MM.1S (cell line): ENCODE measurements around the gene TNKS2.

ENCODE experiments used
- EZH2 ChIP-seq: fragments of 300-600 bp; sonication (generic); optimal IDR thresholded peaks from 2 replicates; pipeline ENCODE3; 2017; ENCODE audit warnings: low read depth, mild to moderate bottlenecking, antibody characterized with exemption, low read length, mixed read lengths
- EZH2phosphoT487 ChIP-seq: fragments of 300-600 bp; sonication (generic); IDR thresholded peaks from 2 replicates; pipeline ENCODE4 v1.6.1; 2018; ENCODE audit warnings: antibody characterized with exemption, low read length
- TF ChIP-seq, protein P1 (sequence below): fragments of 300-600 bp; sonication (generic); IDR thresholded peaks from 2 replicates; pipeline ENCODE4 v1.5.1; 2016; ENCODE audit warnings: antibody characterized with exemption, low read length, mixed read lengths

DNA sequence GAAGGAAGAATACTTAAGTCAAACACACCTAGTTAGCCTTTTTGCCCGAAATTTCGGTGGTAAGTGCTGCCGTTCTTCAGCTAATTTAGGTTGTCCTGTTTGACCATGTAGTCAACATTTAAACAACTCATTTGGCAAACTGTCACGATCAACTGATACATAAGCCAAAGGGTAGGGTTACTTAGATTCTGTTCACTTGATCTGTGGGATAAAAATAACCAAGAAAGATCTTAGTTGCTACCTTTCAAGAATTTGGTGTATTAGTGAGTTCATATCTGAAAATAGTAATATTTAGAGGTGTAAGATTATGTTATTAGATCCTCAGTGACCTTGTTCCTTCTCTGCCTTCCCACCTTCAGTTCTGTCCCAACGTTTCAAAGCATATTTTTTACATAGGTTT lies 2.0 kb downstream of the TNKS2 start:
- TF ChIP-seq, protein P1, sequence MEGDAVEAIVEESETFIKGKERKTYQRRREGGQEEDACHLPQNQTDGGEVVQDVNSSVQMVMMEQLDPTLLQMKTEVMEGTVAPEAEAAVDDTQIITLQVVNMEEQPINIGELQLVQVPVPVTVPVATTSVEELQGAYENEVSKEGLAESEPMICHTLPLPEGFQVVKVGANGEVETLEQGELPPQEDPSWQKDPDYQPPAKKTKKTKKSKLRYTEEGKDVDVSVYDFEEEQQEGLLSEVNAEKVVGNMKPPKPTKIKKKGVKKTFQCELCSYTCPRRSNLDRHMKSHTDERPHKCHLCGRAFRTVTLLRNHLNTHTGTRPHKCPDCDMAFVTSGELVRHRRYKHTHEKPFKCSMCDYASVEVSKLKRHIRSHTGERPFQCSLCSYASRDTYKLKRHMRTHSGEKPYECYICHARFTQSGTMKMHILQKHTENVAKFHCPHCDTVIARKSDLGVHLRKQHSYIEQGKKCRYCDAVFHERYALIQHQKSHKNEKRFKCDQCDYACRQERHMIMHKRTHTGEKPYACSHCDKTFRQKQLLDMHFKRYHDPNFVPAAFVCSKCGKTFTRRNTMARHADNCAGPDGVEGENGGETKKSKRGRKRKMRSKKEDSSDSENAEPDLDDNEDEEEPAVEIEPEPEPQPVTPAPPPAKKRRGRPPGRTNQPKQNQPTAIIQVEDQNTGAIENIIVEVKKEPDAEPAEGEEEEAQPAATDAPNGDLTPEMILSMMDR: no peak
- TF ChIP-seq EZH2 (no peak), EZH2phosphoT487 (no peak)
